VCaP (cell line): ENCODE data around the gene NLK.
"Not testable (repeated sequence)": the region's sequence is repeated elsewhere in the genome, so short reads cannot be mapped to it uniquely, and the experiment has no call there.

ENCODE experiments used
- H3K27ac ChIP-seq: fragments of 450-650 bp; 2 replicates; pipeline ENCODE4 v1.5.1; 2017
- CTCF ChIP-seq: fragments of 450-650 bp; conservative IDR thresholded peaks from 2 replicates; pipeline ENCODE4 v1.5.1; 2017; ENCODE audit warnings: mild to moderate bottlenecking, moderate library complexity

The NLK gene

DNA sequence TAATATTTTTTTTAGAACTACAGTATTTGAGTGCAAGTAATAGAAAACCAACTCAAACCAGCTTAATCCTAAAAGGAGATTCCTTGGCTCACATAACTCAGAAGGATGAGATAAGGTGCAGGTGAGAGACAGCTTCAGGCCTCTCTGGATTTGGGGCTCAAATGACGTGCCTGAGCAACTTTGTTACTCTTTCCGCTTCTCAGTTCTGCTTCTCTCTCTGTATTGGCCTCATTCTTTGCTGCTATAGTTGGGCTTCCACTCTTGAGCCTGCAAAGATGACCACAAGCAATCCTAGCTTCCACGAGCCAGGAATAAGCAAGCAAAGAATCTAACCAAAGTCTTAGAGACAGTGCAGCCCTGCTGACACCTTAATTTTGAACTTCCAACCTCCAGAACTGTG, 45.0 kb upstream of the NLK start:
- no peak for TF ChIP-seq CTCF
- no peak overlapping the region for H3K27ac ChIP-seq

GRCh38 chr17:28001149-28001548, 41.3 kb upstream of the NLK start:
- no peak overlapping the region for H3K27ac ChIP-seq
- TF ChIP-seq CTCF: no peak

DNA sequence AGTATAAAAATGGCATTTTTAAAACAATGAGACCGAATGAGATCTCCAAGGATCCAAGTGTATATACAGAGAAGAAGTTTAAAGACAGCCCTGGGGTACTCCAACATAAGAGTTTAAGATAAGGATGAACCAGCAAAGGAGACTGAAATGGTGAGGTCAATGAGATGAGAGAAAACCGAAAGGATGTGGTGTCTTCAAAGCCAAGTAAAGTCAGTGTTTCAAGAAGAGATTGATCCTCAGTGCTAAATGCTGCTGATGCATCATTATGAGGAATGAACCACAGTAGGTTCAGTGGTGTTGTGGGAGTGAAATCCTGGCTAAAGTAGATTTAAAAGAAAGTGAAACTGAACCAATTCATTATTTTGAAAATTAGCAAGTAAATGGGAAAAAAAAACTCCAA, 38.1 kb upstream of the NLK start:
- no peak for TF ChIP-seq CTCF
- H3K27ac ChIP-seq: no peak overlapping the region

DNA sequence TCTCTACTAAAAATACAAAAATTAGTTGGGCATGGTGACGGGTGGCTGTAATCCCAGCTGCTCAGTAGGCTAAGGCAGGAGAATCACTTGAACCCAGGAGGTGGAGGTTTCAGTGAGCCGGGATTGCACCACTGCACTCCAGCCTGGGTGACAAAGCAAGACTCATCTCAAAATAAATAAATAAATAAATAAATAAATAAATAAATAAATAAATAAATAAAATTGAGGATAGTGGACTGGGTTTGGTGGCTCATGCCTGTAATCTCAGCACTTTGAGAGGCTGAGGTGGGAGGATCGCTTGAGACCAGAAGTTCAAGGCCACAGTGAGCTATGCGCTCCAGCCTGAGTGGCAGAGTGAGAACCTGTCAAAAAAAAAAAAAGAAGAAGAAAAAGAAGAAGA, 34.6 kb upstream of the NLK start:
- H3K27ac ChIP-seq: not testable (repeated sequence)

DNA sequence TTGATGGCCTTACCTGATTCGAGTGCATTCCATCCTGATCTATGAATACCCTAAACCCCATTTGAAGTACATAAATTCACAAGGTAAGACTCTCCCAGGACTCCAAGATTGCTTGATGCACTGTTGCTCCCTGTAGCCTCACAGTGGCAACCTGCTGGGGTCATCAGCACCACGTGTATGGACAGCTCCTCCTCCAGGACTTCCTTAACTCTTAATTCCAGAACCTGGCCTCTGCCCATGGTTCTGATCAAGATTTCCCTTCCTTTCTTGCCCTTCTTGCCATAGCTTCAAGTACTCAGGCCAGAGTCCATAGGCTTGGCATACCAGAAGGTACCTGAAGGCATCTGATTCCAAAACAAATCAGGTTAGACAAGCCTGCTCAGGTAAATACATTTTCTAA, 34.0 kb upstream of the NLK start:
- no peak for TF ChIP-seq CTCF
- no peak overlapping the region for H3K27ac ChIP-seq

GRCh38 chr17:28010406-28010805, 32.1 kb upstream of the NLK start:
- H3K27ac ChIP-seq: no peak overlapping the region
- TF ChIP-seq CTCF: no peak

- H3K27ac ChIP-seq: no peak overlapping the region
- no peak for TF ChIP-seq CTCF
Measured at GRCh38 chr17:28018439-28019070, 23.9 kb upstream of the NLK start.

DNA sequence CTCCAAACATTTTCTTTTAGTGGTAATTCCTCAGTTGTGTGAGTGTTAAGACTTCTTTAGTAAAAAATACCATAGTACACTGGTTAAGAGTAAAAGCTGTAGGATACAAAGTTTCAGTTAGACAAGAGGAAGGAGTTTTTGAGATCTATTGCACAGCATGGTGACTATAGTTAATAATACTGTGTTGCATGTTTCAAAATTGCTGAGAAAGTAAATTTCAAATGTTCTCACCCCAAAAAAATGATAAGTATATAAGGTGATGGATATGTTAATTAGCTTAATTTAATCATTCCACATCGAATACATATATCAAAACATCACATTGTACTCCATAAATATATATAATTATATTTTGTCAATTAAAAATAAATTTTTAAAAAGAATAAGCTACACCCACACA, 22.0 kb upstream of the NLK start:
- H3K27ac ChIP-seq: no peak overlapping the region
- TF ChIP-seq CTCF: no peak
